SK-N-SH (cell line): ENCODE results near the gene ALAS1. TPM values are rescaled to one million over a fixed set of nuclear protein-coding genes. Genes with fewer than 3 reads are reported as not detected.

Source experiments
- CTCF ChIA-PET: fragments of 300-600, 350-600 bp; formaldehyde crosslinking; extraction: SDS; loops from one replicate; lab custom pipeline; 2021; lab: Yijun Ruan, JAX
- POLR2A ChIA-PET: fragments of 350-600 bp; sonication (Branson Sonifier 250); formaldehyde crosslinking; extraction: SDS; loops from one replicate; lab custom pipeline; 2020; ENCODE audit warnings: antibody characterized with exemption, inconsistent platforms; lab: Yijun Ruan, JAX
- DNase-seq: peaks from one replicate; pipeline ENCODE4 v3.0.0; 2012
- H2AFZ ChIP-seq: fragments of 200-600 bp; sonication (generic); 2 replicates; pipeline ENCODE4 v1.8.1; 2016; ENCODE audit warnings: antibody characterized with exemption, mild to moderate bottlenecking, low read depth
- H3F3A ChIP-seq: fragments of 200-600 bp; sonication (generic); replicated peaks from 2 replicates; pipeline ENCODE3; 2016; ENCODE audit warnings: antibody characterized with exemption, mild to moderate bottlenecking; ENCODE audit not compliant: insufficient read depth
- H3K27ac ChIP-seq, 2 experiments: fragments of 200-500 bp in 1 of 2; fragments of 200-600 bp in 1 of 2; sonication (Bioruptor generic) in 1 of 2; sonication (generic), shearing (Covaris generic) in 1 of 2; 2 replicates each; pipeline versions ENCODE4 v1.5.1 to v1.6.1; 2014 to 2016; ENCODE audit warnings: low read depth in 2 of 2, inconsistent platforms in 1 of 2, low read length in 1 of 2, mild to moderate bottlenecking in 1 of 2, mixed read lengths in 1 of 2
- H3K27me3 ChIP-seq: fragments of 200-600 bp; sonication (generic), shearing (Covaris generic); 2 replicates; pipeline ENCODE4 v1.6.1; 2016; ENCODE audit warnings: mixed run types; ENCODE audit not compliant: insufficient read depth
- H3K36me3 ChIP-seq, 2 experiments: fragments of 200-500 bp in 1 of 2; fragments of 200-600 bp in 1 of 2; sonication (Bioruptor generic) in 1 of 2; sonication (generic) in 1 of 2; replicated peaks in 1 of 2; 2 replicates each; pipeline versions ENCODE3 to v1.5.1; 2014 to 2016; ENCODE audit warnings: low read length in 1 of 2, mild to moderate bottlenecking in 1 of 2; ENCODE audit not compliant: insufficient read depth in 2 of 2, control insufficient read depth in 1 of 2
- H3K4me1 ChIP-seq, 2 experiments: fragments of 200-500 bp in 1 of 2; fragments of 200-600 bp in 1 of 2; sonication (Bioruptor generic) in 1 of 2; sonication (generic), shearing (Covaris generic) in 1 of 2; 2 replicates each; pipeline versions ENCODE4 v1.5.1 to v1.6.1; 2014 to 2016; ENCODE audit warnings: low read depth in 1 of 2, low read length in 1 of 2, mixed run types in 1 of 2; ENCODE audit not compliant: insufficient read depth in 2 of 2, control insufficient read depth in 1 of 2
- H3K4me2 ChIP-seq: fragments of 200-600 bp; sonication (generic), shearing (Covaris generic); 2 replicates; pipeline ENCODE4 v1.6.1; 2017; ENCODE audit warnings: mixed run types
- H3K4me3 ChIP-seq, 2 experiments: fragments of 200-500 bp in 1 of 2; fragments of 200-600 bp in 1 of 2; sonication (Bioruptor generic) in 1 of 2; sonication (generic), shearing (Covaris generic) in 1 of 2; 2 replicates each; pipeline versions ENCODE4 v1.5.1 to v1.8.1; 2014 to 2016; ENCODE audit warnings: low read depth in 2 of 2, inconsistent platforms in 1 of 2, low read length in 1 of 2, mild to moderate bottlenecking in 1 of 2, mixed read lengths in 1 of 2, moderate library complexity in 1 of 2
- H3K79me2 ChIP-seq: fragments of 200-600 bp; sonication (generic); 2 replicates; pipeline ENCODE4 v1.8.1; 2017; ENCODE audit warnings: mild to moderate bottlenecking; ENCODE audit not compliant: insufficient read depth
- H3K9ac ChIP-seq: fragments of 200-600 bp; sonication (generic); 2 replicates; pipeline ENCODE4 v1.6.1; 2017; ENCODE audit warnings: mixed run types
- H3K9me2 ChIP-seq: fragments of 200-600 bp; sonication (generic); 2 replicates; pipeline ENCODE4 v1.6.1; 2017; ENCODE audit warnings: mixed run types
- H3K9me3 ChIP-seq: fragments of 200-600 bp; sonication (generic); 2 replicates; pipeline ENCODE4 v1.6.1; 2017; ENCODE audit warnings: mixed run types, mild to moderate bottlenecking, moderate library complexity
- H4K20me1 ChIP-seq: fragments of 200-600 bp; sonication (generic); 2 replicates; pipeline ENCODE4 v1.6.1; 2017; ENCODE audit warnings: mild to moderate bottlenecking, mixed run types; ENCODE audit not compliant: insufficient read depth
- GATA2 ChIP-seq: sonication (generic); formaldehyde crosslinking; IDR thresholded peaks from 2 replicates; pipeline ENCODE4 v1.5.0; 2020; ENCODE audit warnings: mild to moderate bottlenecking, missing genetic modification reagents
- JUND ChIP-seq: IDR thresholded peaks from 2 replicates; pipeline ENCODE4 v1.4.0; 2012
- POLR2AphosphoS5 ChIP-seq: IDR thresholded peaks from 2 replicates; pipeline ENCODE4 v1.6.1; 2012; ENCODE audit warnings: low read depth, low read length
- RCOR1 ChIP-seq: fragments of 150-350 bp; IDR thresholded peaks from 2 replicates; pipeline ENCODE4 v1.6.1; 2017; ENCODE audit warnings: antibody characterized with exemption, low read length
- YY1 ChIP-seq: IDR thresholded peaks from 2 replicates; pipeline ENCODE4 v1.4.0; 2012; ENCODE audit warnings: low read depth, mild to moderate bottlenecking
- WGBS: methylation state at CpG from one replicate; pipeline ENCODE4 v1.1.6; 2017; ENCODE audit warnings: low lambda C conversion rate; 5-methylcytosine and 5-hydroxymethylcytosine counted together
- polyA plus RNA-seq, 3 experiments: library from polyadenylated mRNA; depleted of rRNA; stranded (reverse); fragments of >200 nt; gene quantifications; 2 replicates each; pipeline ENCODE4 v1.2.3, GENCODE V29; 2012
- TF ChIP-seq, protein P1 (sequence below): IDR thresholded peaks from 2 replicates; pipeline ENCODE4 v1.4.0; 2012; ENCODE audit warnings: low read depth, borderline replicate concordance
- TF ChIP-seq, protein P2 (sequence below): fragments of 150-350 bp; IDR thresholded peaks from 2 replicates; pipeline ENCODE4 v1.6.1; 2017; ENCODE audit warnings: antibody characterized with exemption, low read length, low read depth, borderline replicate concordance
- TF ChIP-seq, protein P3 (sequence below): fragments of 200-600 bp; sonication (generic); IDR thresholded peaks from 2 replicates; pipeline ENCODE4 v1.6.1; 2017; ENCODE audit warnings: antibody characterized with exemption, mild to moderate bottlenecking, moderate library complexity

The ALAS1 gene
- polyA plus RNA-seq, 1 of the 3 experiments (the other 2 are of a cell fraction) = 47.9 TPM

DNA sequence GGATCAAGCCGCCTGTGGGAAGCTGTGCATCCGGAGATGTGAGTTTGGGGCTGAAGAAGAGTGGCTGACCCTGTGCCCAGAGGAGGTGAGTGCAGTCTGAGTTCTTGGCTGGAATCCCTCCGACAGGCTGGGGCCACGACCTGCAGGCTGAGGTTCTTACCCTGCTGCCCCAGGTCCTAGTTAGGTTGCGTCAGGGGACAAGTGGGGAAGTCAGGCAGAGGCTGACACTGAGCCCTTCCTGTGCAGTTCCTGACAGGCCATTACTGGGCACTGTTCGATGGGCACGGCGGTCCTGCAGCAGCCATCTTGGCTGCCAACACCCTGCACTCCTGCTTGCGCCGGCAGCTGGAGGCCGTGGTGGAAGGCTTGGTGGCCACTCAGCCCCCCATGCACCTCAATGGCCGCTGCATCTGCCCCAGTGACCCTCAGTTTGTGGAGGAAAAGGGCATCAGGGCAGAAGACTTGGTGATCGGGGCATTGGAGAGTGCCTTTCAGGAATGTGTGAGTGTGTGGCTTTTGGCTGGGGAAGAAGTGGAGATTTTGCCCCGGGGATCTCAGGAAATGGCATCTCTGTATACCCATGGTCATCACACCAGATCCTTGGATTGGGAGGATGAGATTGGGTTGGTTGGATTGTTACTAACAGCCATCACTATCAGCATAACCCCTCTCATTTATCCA, 48.9 kb downstream of the ALAS1 start:
- H3K27me3 ChIP-seq = no peaks in the 10 kb centered on the region
- no peaks in the 10 kb centered on the region for H3K79me2 ChIP-seq
- H2AFZ ChIP-seq = no peak overlapping the region
- CTCF ChIA-PET = interaction anchor here (1.2 to 2.2 kb wide), 4 partner anchors 11 to 27 kb away, joined by 3 to 12 read pairs (median 6); no protein-coding TSS in a partner anchor
- no peaks in the 10 kb centered on the region for H3K9me2 ChIP-seq
- H3K4me3 ChIP-seq = no peak overlapping the region; a peak in 1 of 4 replicates
- no peak overlapping the region; a peak in 1 of 4 replicates for H3K27ac ChIP-seq
- H3K4me1 ChIP-seq = peaks cover 4 to 36% of the 10 kb centered on the region in 2 experiments; a peak in 2 of 4 replicates
- no peak for TF ChIP-seq RCOR1
- TF ChIP-seq, protein P1, sequence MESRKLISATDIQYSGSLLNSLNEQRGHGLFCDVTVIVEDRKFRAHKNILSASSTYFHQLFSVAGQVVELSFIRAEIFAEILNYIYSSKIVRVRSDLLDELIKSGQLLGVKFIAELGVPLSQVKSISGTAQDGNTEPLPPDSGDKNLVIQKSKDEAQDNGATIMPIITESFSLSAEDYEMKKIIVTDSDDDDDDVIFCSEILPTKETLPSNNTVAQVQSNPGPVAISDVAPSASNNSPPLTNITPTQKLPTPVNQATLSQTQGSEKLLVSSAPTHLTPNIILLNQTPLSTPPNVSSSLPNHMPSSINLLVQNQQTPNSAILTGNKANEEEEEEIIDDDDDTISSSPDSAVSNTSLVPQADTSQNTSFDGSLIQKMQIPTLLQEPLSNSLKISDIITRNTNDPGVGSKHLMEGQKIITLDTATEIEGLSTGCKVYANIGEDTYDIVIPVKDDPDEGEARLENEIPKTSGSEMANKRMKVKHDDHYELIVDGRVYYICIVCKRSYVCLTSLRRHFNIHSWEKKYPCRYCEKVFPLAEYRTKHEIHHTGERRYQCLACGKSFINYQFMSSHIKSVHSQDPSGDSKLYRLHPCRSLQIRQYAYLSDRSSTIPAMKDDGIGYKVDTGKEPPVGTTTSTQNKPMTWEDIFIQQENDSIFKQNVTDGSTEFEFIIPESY = no peak
- TF ChIP-seq JUND = no peak
- no peak for TF ChIP-seq GATA2 (CRISPR knock-in tag)
- 0 out of 2 replicates have a peak, but pooled peaks have one; percentile 34 for TF ChIP-seq YY1
- TF ChIP-seq, protein P2, sequence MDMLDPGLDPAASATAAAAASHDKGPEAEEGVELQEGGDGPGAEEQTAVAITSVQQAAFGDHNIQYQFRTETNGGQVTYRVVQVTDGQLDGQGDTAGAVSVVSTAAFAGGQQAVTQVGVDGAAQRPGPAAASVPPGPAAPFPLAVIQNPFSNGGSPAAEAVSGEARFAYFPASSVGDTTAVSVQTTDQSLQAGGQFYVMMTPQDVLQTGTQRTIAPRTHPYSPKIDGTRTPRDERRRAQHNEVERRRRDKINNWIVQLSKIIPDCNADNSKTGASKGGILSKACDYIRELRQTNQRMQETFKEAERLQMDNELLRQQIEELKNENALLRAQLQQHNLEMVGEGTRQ = no peak
- DNase-seq = no peak
- H4K20me1 ChIP-seq = no peaks in the 10 kb centered on the region
- 100% methylated on average over 7 of the region's 14 CpGs for WGBS
- POLR2A ChIA-PET = interaction anchor here (1.0 to 1.6 kb wide), 3 partner anchors 9 to 41 kb away, joined by 3 read pairs; partner anchors contain the start of gene GLYCTK
- H3K9me3 ChIP-seq = no peaks in the 10 kb centered on the region
- H3F3A ChIP-seq = peaks cover 36% of the 10 kb centered on the region
- peak overlapping the region; percentile 88; the same call in 1 of the 2 replicates for H3K4me2 ChIP-seq
- no peak overlapping the region for H3K9ac ChIP-seq
- peaks cover 5 to 17% of the 10 kb centered on the region in 2 experiments for H3K36me3 ChIP-seq

DNA sequence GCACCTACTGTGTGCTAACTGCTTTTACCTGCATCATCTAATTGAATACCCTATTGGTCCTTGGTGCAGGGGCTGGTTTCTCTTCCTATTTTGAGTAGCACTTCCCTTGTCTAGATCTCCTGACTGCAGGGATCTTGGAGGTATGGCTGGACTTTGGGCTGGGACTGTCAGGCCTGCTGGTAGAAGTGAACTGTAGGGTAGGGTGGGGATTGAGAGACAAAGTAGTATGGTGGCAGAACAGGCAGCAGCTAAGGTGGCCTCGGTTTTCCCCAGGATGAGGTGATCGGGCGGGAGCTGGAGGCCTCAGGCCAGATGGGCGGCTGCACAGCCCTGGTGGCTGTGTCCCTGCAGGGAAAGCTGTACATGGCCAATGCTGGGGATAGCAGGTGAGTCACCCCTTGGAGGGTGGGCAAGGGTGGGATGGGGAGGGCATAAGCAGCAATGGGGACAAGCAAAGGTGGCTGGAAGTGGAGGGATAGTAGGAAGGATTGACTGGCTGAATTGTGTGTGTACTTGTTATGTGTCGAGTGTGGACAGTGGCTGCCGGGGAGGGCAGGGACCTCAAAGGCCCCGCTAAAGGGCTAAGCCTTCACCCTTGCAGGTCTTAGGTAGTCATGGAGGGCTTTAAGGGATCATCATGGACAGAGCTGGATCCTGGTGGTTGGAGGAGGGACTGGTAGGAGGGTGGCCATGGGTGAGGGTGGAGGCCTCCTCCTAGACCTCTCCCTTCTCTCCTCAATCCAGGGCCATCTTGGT, 49.6 kb downstream of the ALAS1 start:
- no peaks in the 10 kb centered on the region for H4K20me1 ChIP-seq
- H3K4me2 ChIP-seq = no peak overlapping the region
- peaks cover 5 to 17% of the 10 kb centered on the region in 2 experiments for H3K36me3 ChIP-seq
- no peaks in the 10 kb centered on the region for H3K9me2 ChIP-seq
- no peak overlapping the region for H3K4me3 ChIP-seq
- TF ChIP-seq, protein P3, sequence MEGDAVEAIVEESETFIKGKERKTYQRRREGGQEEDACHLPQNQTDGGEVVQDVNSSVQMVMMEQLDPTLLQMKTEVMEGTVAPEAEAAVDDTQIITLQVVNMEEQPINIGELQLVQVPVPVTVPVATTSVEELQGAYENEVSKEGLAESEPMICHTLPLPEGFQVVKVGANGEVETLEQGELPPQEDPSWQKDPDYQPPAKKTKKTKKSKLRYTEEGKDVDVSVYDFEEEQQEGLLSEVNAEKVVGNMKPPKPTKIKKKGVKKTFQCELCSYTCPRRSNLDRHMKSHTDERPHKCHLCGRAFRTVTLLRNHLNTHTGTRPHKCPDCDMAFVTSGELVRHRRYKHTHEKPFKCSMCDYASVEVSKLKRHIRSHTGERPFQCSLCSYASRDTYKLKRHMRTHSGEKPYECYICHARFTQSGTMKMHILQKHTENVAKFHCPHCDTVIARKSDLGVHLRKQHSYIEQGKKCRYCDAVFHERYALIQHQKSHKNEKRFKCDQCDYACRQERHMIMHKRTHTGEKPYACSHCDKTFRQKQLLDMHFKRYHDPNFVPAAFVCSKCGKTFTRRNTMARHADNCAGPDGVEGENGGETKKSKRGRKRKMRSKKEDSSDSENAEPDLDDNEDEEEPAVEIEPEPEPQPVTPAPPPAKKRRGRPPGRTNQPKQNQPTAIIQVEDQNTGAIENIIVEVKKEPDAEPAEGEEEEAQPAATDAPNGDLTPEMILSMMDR = no peak
- peak; percentile 4; the same call in 1 of the 2 replicates for TF ChIP-seq POLR2AphosphoS5
- TF ChIP-seq, all 33 proteins: peak for 1
- no peak overlapping the region for H3K27ac ChIP-seq
- H2AFZ ChIP-seq = no peak overlapping the region
- H3K9me3 ChIP-seq = no peaks in the 10 kb centered on the region
- CTCF ChIA-PET = interaction anchor here (1.1 to 2.4 kb wide), 4 partner anchors 11 to 32 kb away, joined by 3 to 16 read pairs (median 8); partner anchors contain the start of gene WDR82
- 92% methylated on average over 7 of the region's 7 CpGs for WGBS
- H3K27me3 ChIP-seq = no peaks in the 10 kb centered on the region
- no peak overlapping the region for H3K9ac ChIP-seq
- H3K4me1 ChIP-seq = peaks cover 4 to 36% of the 10 kb centered on the region in 2 experiments; a peak in 2 of 4 replicates
- H3F3A ChIP-seq = peaks cover 31% of the 10 kb centered on the region
- DNase-seq = no peak
- peaks cover 2% of the 10 kb centered on the region; the same call in 1 of the 2 replicates for H3K79me2 ChIP-seq
- POLR2A ChIA-PET = no interaction called here
